ENCODE measurements around the gene ERCC8. TPM values are rescaled to one million over a fixed set of nuclear protein-coding genes. Genes with fewer than 3 reads are reported as not detected.

Gene ERCC8
- total and polyA plus RNA-seq, 10 of the 15 experiments (the other 5 are each of a cell fraction or from before 2014, with no cell fraction given): 10.4 to 31.2 (median 16.4) TPM

DNA sequence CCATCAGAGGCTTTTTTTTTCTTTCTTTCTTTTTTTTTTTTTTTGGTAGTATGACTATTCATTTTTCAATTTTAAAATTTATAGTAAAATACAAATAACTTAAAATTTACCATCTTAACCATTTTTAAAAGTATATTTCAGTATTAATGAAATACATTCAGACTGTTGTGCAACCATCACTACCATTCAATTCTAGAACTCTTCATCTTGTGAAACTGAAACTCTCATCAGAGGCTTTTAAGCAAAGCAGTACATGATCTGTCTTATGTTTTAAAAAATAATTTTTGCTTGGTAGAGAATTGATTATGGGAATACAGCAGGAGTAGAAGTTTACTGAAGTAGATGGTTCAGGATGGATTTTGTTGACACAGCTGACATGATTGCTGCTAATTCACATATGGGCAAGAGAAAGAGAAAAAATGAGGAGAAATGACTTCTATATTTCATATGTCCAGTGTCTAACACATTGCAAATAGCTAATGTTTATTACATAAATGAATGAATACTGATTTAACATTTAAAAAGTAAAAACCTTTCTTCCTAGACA, 114.2 kb downstream of the ERCC8 start:
- no peak overlapping the region for H2AFZ ChIP-seq (ENCODE audit: control insufficient read depth, low read depth, low read length)
- in situ Hi-C loops (cut with MboI): no loop called here
- H4K20me1 ChIP-seq (ENCODE audit: control insufficient read depth, insufficient read depth): no peaks in the 10 kb centered on the region
- intact Hi-C loops (cut with micrococcal nuclease; ENCODE audit: unreplicated experiment): no loop called here
- POLR2A ChIA-PET: no interaction called here
- no peak overlapping the region for H3K9ac ChIP-seq (ENCODE audit: control insufficient read depth, insufficient read depth, low read length)
- peak overlapping the region; percentile 54; the same call in 1 of the 2 replicates for H3K4me2 ChIP-seq (ENCODE audit: control insufficient read depth, insufficient read depth)
- no peaks in the 10 kb centered on the region for H3K36me3 ChIP-seq (ENCODE audit: control insufficient read depth in 2 of 2, insufficient read depth in 2 of 2, low read length in 1 of 2)
- DNase-seq (ENCODE audit: low read depth, low spot score): no peak
- TF ChIP-seq RAD51 (IDR thresholded peaks at IDR 0.05): no peak
- no peak for TF ChIP-seq HCFC1 (IDR thresholded peaks at IDR 0.05; ENCODE audit: low read length)
- TF ChIP-seq, protein P1, sequence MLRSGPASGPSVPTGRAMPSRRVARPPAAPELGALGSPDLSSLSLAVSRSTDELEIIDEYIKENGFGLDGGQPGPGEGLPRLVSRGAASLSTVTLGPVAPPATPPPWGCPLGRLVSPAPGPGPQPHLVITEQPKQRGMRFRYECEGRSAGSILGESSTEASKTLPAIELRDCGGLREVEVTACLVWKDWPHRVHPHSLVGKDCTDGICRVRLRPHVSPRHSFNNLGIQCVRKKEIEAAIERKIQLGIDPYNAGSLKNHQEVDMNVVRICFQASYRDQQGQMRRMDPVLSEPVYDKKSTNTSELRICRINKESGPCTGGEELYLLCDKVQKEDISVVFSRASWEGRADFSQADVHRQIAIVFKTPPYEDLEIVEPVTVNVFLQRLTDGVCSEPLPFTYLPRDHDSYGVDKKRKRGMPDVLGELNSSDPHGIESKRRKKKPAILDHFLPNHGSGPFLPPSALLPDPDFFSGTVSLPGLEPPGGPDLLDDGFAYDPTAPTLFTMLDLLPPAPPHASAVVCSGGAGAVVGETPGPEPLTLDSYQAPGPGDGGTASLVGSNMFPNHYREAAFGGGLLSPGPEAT (IDR thresholded peaks at IDR 0.05; ENCODE audit: low read depth): no peak
- TF ChIP-seq CEBPB (IDR thresholded peaks at IDR 0.05; ENCODE audit: borderline replicate concordance in 1 of 2, low read depth in 2 of 2, low read length in 2 of 2): peak in 1 of 2 experiments; percentile 50; a peak in 1 of 4 replicates
- no peak for TF ChIP-seq IKZF2 (IDR thresholded peaks at IDR 0.05)
- TF ChIP-seq, protein P2, sequence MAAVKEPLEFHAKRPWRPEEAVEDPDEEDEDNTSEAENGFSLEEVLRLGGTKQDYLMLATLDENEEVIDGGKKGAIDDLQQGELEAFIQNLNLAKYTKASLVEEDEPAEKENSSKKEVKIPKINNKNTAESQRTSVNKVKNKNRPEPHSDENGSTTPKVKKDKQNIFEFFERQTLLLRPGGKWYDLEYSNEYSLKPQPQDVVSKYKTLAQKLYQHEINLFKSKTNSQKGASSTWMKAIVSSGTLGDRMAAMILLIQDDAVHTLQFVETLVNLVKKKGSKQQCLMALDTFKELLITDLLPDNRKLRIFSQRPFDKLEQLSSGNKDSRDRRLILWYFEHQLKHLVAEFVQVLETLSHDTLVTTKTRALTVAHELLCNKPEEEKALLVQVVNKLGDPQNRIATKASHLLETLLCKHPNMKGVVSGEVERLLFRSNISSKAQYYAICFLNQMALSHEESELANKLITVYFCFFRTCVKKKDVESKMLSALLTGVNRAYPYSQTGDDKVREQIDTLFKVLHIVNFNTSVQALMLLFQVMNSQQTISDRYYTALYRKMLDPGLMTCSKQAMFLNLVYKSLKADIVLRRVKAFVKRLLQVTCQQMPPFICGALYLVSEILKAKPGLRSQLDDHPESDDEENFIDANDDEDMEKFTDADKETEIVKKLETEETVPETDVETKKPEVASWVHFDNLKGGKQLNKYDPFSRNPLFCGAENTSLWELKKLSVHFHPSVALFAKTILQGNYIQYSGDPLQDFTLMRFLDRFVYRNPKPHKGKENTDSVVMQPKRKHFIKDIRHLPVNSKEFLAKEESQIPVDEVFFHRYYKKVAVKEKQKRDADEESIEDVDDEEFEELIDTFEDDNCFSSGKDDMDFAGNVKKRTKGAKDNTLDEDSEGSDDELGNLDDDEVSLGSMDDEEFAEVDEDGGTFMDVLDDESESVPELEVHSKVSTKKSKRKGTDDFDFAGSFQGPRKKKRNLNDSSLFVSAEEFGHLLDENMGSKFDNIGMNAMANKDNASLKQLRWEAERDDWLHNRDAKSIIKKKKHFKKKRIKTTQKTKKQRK (IDR thresholded peaks at IDR 0.05; ENCODE audit: low read depth, low read length): no peak
- TF ChIP-seq POU2F2 (IDR thresholded peaks at IDR 0.05; ENCODE audit: borderline replicate concordance, low read depth, low read length): no peak
- RAD21 ChIA-PET (ENCODE audit: unreplicated experiment): no interaction called here
- H3K27ac ChIP-seq (ENCODE audit: control insufficient read depth, insufficient read depth): no peak overlapping the region
- H3K27me3 ChIP-seq (replicated peaks in 1 of 2; ENCODE audit: control insufficient read depth in 2 of 2, insufficient read depth in 2 of 2, low read length in 1 of 2): no peaks in the 10 kb centered on the region
- peak; percentile 68 for ATAC-seq
- no peak for FAIRE-seq
- H3K79me2 ChIP-seq (ENCODE audit: control insufficient read depth, insufficient read depth, low read length): no peaks in the 10 kb centered on the region
- BruUV-seq (replicated peaks): no TSS peak
- H3K4me1 ChIP-seq (ENCODE audit: control insufficient read depth, insufficient read depth, low read length): peaks cover 28% of the 10 kb centered on the region
- no peaks in the 10 kb centered on the region; the same call in 2 of the 3 replicates for H3K9me3 ChIP-seq (replicated peaks; ENCODE audit: control insufficient read depth, insufficient read depth, low read length)
- SMC1A ChIA-PET (ENCODE audit: uncharacterized antibody, unreplicated experiment): no interaction called here
- CTCF ChIA-PET: interaction anchor here (0.9 to 1.0 kb wide), 2 partner anchors 9 to 110 kb away, joined by 3 read pairs; no protein-coding TSS in a partner anchor
- no peak overlapping the region for H3K4me3 ChIP-seq
